Gastrocnemius medialis (tissue), 4 donors: ENCODE measurements around the gene AGAP1. TPM values are rescaled to one million over a fixed set of nuclear protein-coding genes. Genes with fewer than 3 reads are reported as not detected.

Experiments used
- ATAC-seq, 2 donors: fragments of 150-250 bp; one replicate each; pipeline ENCODE4 v1.9.1; 2016
- DNase-seq, 2 donors: peaks; one replicate each; pipeline ENCODE4 v3.0.0-alpha.2; 2019
- H3K27ac ChIP-seq, 4 donors: fragments of 200-600 bp; sonication (generic); 1 replicate in 1 of 4; 2 replicates in 3 of 4; pipeline ENCODE4 v1.5.1; 2016 to 2018; ENCODE audit warnings: mild to moderate bottlenecking in 2 of 4, moderate library complexity in 1 of 4
- H3K27me3 ChIP-seq, 3 donors: fragments of 200-600 bp; sonication (generic) in 2 of 3; 1 replicate in 1 of 3; 2 replicates in 2 of 3; pipeline versions ENCODE4 v1.5.1 to v1.6.0; 2016 to 2019; ENCODE audit warnings: mild to moderate bottlenecking in 1 of 3, moderate library complexity in 1 of 3
- H3K36me3 ChIP-seq, 2 donors: fragments of 200-600 bp; sonication (generic) in 1 of 2; one replicate each; pipeline ENCODE4 v1.5.1; 2017 to 2018
- H3K4me1 ChIP-seq, 2 donors: fragments of 200-600 bp; sonication (generic) in 1 of 2; one replicate each; pipeline ENCODE4 v1.5.1; 2016 to 2017; ENCODE audit warnings: mild to moderate bottlenecking in 2 of 2
- H3K4me3 ChIP-seq, 4 donors: fragments of 200-600 bp; sonication (generic) in 3 of 4; 1 replicate in 1 of 4; 2 replicates in 3 of 4; pipeline ENCODE4 v1.5.1; 2016 to 2019; ENCODE audit warnings: mild to moderate bottlenecking in 2 of 4
- H3K9me3 ChIP-seq, 3 donors: fragments of 200-600 bp; sonication (generic) in 2 of 3; 1 replicate in 1 of 3; 2 replicates in 2 of 3; pipeline ENCODE4 v1.5.1; 2016 to 2019
- POLR2A ChIP-seq, 2 donors: fragments of 450-650 bp; IDR thresholded peaks; one replicate each; pipeline ENCODE4 v1.6.1; 2017; ENCODE audit warnings: antibody characterized with exemption in 2 of 2, mild to moderate bottlenecking in 2 of 2, moderate library complexity in 2 of 2
- in situ Hi-C, 4 donors: fragments of 200-750 bp; cut with MboI; loops; one replicate each; pipeline versions ENCODE4 v1.15.0 to v1.8.0; 2017; ENCODE audit warnings: low sequenced_read_pairs in 4 of 4
- intact Hi-C: fragments of 100-400 bp; cut with DNase I; formaldehyde crosslinking; loops from one replicate; pipeline ENCODE4 v1.15.1; 2023; ENCODE audit warnings: low total_unique reads
- total RNA-seq, 4 donors: library from RNA; depleted of rRNA; stranded (reverse); fragments of >200 nt; gene quantifications; one replicate each; pipeline versions ENCODE4 v1.1.0 to v1.2.3, GENCODE V29; 2016
- TF ChIP-seq, protein P1 (sequence below), 5 experiments: fragments of 450-650 bp in 3 of 5; fragments of 200-600 bp in 2 of 5; sonication (generic) in 2 of 5; IDR thresholded peaks in 4 of 5; conservative IDR thresholded peaks in 1 of 5; 1 replicate in 4 of 5; 2 replicates in 1 of 5; pipeline ENCODE4 v1.5.1; 2016 to 2019; ENCODE audit warnings: antibody characterized with exemption in 5 of 5, mild to moderate bottlenecking in 3 of 5, moderate library complexity in 3 of 5

The AGAP1 gene
- total RNA-seq, 4 donors from 2014 or later: 8.5 to 26.8 (median 14.4) TPM

DNA sequence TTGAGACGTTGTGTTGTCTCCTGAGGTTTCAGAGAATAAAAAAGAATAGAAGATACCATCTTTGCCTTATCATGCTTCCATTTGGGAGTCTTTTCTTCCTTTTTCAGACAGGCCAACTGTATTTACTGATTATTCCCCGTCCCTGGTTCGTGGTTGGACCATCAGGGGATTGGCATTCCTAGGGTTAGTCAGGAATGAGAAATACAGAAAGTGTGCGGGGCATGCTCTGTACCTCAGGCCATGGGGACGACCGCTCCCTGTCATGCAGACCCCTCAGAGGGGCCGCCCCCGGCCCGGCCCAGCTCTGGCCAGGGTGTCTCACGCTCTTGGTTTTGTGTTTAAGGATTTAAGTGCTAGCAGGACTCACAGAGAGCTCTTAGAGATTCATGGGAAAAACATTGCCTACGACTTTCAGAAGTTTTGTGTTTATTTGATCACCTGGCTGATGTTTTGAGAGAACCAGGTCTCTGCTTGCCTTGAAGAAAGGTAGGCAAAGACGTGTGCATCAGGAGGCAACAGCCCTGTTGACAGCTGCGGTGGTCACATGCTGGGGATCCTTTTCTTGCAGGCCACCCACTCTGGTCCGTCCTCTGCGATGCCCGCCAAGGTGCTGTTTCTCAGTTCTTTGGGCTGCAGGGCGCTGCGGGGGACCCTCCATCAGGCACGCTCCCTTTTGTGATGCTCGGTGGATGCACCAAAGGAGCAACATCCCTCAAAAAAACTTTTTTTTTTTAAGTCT, 317.8 kb downstream of the AGAP1 start:
- TF ChIP-seq POLR2A (IDR thresholded peaks at IDR 0.05): no peak
- TF ChIP-seq, protein P1, sequence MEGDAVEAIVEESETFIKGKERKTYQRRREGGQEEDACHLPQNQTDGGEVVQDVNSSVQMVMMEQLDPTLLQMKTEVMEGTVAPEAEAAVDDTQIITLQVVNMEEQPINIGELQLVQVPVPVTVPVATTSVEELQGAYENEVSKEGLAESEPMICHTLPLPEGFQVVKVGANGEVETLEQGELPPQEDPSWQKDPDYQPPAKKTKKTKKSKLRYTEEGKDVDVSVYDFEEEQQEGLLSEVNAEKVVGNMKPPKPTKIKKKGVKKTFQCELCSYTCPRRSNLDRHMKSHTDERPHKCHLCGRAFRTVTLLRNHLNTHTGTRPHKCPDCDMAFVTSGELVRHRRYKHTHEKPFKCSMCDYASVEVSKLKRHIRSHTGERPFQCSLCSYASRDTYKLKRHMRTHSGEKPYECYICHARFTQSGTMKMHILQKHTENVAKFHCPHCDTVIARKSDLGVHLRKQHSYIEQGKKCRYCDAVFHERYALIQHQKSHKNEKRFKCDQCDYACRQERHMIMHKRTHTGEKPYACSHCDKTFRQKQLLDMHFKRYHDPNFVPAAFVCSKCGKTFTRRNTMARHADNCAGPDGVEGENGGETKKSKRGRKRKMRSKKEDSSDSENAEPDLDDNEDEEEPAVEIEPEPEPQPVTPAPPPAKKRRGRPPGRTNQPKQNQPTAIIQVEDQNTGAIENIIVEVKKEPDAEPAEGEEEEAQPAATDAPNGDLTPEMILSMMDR (IDR thresholded peaks at IDR 0.05 in 4 of 5, conservative IDR thresholded peaks at IDR 0.05 in 1 of 5): no peak
- ATAC-seq (no peak), DNase-seq (no peak)
- H3K27ac ChIP-seq: no peak overlapping the region
- intact Hi-C loops (no loop called here), in situ Hi-C loops (no loop called here)
- no peak overlapping the region for H3K4me3 ChIP-seq
- no peaks in the 10 kb centered on the region for H3K9me3 ChIP-seq
- H3K36me3 ChIP-seq: peaks cover 0 to 27% of the 10 kb centered on the region in 2 donors
- H3K27me3 ChIP-seq: no peaks in the 10 kb centered on the region
- no peaks in the 10 kb centered on the region for H3K4me1 ChIP-seq

DNA sequence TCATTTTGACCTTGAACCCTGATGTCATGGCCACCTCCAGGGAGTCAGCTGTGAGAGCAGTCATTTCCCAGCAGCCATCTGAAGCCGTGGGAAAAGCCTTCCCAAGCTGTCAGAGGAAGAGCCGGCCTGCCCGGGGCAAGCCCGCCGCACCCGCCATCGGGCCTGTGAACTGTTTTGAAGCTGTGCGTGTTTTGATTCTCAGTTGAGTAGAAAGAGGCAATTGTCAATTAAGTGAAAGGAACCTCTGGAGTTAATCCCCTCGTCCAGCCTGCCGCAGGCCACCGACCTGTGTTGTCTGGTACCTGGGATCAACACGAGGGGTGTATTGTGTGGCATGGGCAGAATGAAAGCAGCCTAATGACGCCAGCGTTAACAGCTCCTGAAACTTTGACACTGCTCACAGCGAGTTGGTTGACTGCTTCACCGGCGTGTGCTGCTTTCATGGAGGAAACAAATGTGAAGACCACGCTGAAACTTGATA, 318.4 kb downstream of the AGAP1 start:
- Histone ChIP-seq H3K27ac (no peak overlapping the region), H3K27me3 (no peaks in the 10 kb centered on the region), H3K4me1 (no peaks in the 10 kb centered on the region), H3K36me3 (peaks cover 0 to 26% of the 10 kb centered on the region in 2 donors), H3K4me3 (no peak overlapping the region), H3K9me3 (no peaks in the 10 kb centered on the region)
- DNase-seq (no peak), ATAC-seq (no peak)
- in situ Hi-C loops (no loop called here), intact Hi-C loops (no loop called here)
- TF ChIP-seq POLR2A (IDR thresholded peaks at IDR 0.05): no peak
- TF ChIP-seq, protein P1 (IDR thresholded peaks at IDR 0.05 in 4 of 5, conservative IDR thresholded peaks at IDR 0.05 in 1 of 5): no peak

DNA sequence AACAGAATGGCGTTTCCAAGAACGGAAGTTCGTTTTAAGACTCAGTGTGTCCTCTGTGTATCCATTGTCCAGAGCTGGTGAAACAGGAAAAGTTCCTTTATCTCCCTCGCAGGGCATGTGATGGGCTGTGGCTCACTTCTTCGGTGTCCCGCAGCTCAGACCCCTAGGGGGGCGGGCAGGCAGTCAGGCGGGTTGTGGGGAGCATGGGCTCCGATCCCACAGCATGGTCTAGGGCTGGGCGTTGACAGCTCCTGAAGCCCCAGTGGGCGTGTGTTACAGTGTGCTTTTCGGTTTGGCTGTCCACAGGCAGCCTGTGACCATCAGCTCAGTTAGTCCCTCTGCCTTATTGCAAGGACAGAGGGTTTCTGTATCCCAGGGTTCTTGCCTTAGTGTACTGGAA, 319.6 kb downstream of the AGAP1 start:
- ATAC-seq: no peak
- Histone ChIP-seq H3K27ac (no peak overlapping the region), H3K9me3 (no peaks in the 10 kb centered on the region), H3K4me1 (no peaks in the 10 kb centered on the region), H3K27me3 (no peaks in the 10 kb centered on the region), H3K36me3 (peaks cover 0 to 18% of the 10 kb centered on the region in 2 donors), H3K4me3 (no peak overlapping the region)
- intact Hi-C loops: no loop called here
- DNase-seq: no peak
- in situ Hi-C loops: no loop called here
- no peak for TF ChIP-seq POLR2A (IDR thresholded peaks at IDR 0.05)
- TF ChIP-seq, protein P1 (IDR thresholded peaks at IDR 0.05 in 4 of 5, conservative IDR thresholded peaks at IDR 0.05 in 1 of 5): no peak

DNA sequence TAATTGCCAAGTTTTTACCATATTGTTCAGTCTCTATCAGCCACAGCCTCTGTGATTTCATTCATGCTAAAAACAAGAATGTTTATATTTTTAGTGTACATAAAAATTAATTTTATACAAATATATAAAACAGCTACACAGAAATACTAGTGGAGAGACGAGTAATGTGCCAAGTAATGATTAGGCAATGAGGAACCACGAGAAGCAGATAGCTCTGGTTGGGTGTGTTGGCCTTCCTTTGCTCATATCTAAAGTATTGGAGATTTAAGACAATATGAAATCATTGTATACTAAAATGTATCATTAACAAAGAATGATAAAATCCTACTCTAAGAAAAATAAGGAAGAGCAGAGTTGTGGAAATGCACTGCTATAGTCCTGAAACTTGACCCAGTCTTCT, 326.7 kb downstream of the AGAP1 start:
- DNase-seq (no peak), ATAC-seq (no peak)
- TF ChIP-seq POLR2A (IDR thresholded peaks at IDR 0.05): no peak
- TF ChIP-seq, protein P1 (IDR thresholded peaks at IDR 0.05 in 4 of 5, conservative IDR thresholded peaks at IDR 0.05 in 1 of 5): no peak
- Histone ChIP-seq H3K4me1 (no peaks in the 10 kb centered on the region), H3K36me3 (no peaks in the 10 kb centered on the region), H3K27me3 (no peaks in the 10 kb centered on the region), H3K27ac (no peak overlapping the region), H3K9me3 (no peaks in the 10 kb centered on the region), H3K4me3 (no peak overlapping the region)
- intact Hi-C loops (no loop called here), in situ Hi-C loops (no loop called here)
